Pons (tissue), 1 donor: ENCODE measurements around the gene SCAMP3.
A peak's percentile ranks its signal among the peaks of the same experiment; 100 is the strongest.

Experiments
- DNase-seq: peaks from one replicate; pipeline ENCODE4 v3.0.0-alpha.2; 2016; ENCODE audit warnings: low spot score

SCAMP3 gene

GRCh38 chr1:155285631-155286044 is 23.5 kb upstream of the SCAMP3 start:
- DNase-seq = no peak

- no peak for DNase-seq
Observed at GRCh38 chr1:155285063-155285462, 22.9 kb upstream of the SCAMP3 start.

GRCh38 chr1:155284476-155284875 is 22.3 kb upstream of the SCAMP3 start:
- DNase-seq = no peak

GRCh38 chr1:155282488-155283091 is 20.4 kb upstream of the SCAMP3 start:
- no peak for DNase-seq

GRCh38 chr1:155279268-155279667 is 17.1 kb upstream of the SCAMP3 start:
- DNase-seq = no peak

- no peak for DNase-seq
Observed at GRCh38 chr1:155278689-155279160, 16.6 kb upstream of the SCAMP3 start.

GRCh38 chr1:155277902-155278688 is 15.9 kb upstream of the SCAMP3 start:
- peak; percentile 24 for DNase-seq

GRCh38 chr1:155277070-155277901 is 15.1 kb upstream of the SCAMP3 start, which contains the start of gene HCN3:
TSS of gene HCN3 (plus strand) at chr1:155277463. CDS start at chr1:155277591, 128 bp downstream.
- peak; percentile 97 for DNase-seq

- peak; percentile 88 for DNase-seq
Observed at GRCh38 chr1:155273343-155274245, 11.4 kb upstream of the SCAMP3 start, which contains the start of gene CLK2. TSS of gene CLK2 (minus strand) at chr1:155273504. CDS start at chr1:155270977, 2,527 bp downstream.

- DNase-seq = no peak
Observed at GRCh38 chr1:155272466-155273342, 10.5 kb upstream of the SCAMP3 start.

GRCh38 chr1:155269381-155269780 is 7.2 kb upstream of the SCAMP3 start:
- DNase-seq = no peak

GRCh38 chr1:155268630-155269029 is 6.5 kb upstream of the SCAMP3 start:
- DNase-seq = no peak

GRCh38 chr1:155267373-155267772 is 5.2 kb upstream of the SCAMP3 start:
- no peak for DNase-seq

- DNase-seq = no peak
Observed at GRCh38 chr1:155266553-155266952, 4.4 kb upstream of the SCAMP3 start.

GRCh38 chr1:155263067-155263466 is 907 bp upstream of the SCAMP3 start:
- DNase-seq = no peak

GRCh38 chr1:155261493-155261851 is 688 bp downstream of the SCAMP3 start:
- DNase-seq = no peak

GRCh38 chr1:155260276-155260675 is 1.9 kb downstream of the SCAMP3 start:
- DNase-seq = no peak

GRCh38 chr1:155256058-155256852 is 5.9 kb downstream of the SCAMP3 start:
- no peak for DNase-seq

- peak; percentile 81 for DNase-seq
Observed at GRCh38 chr1:155255243-155256007, 6.7 kb downstream of the SCAMP3 start, which contains the start of gene ENTREP3. TSS of gene ENTREP3 (minus strand) at chr1:155255483. CDS start at chr1:155254877, 606 bp downstream.
